H1 (cell line): ENCODE data around the gene DEFB128. TPM values are rescaled to one million over a fixed set of nuclear protein-coding genes. Genes with fewer than 3 reads are reported as not detected.

Experiments used
- CTCF ChIA-PET: fragments of 300-600 bp; sonication (Branson Sonifier 250); formaldehyde crosslinking; loops from one replicate; lab custom pipeline; 2021; ENCODE audit not compliant: partially characterized antibody; lab: Charles Lee
- POLR2A ChIA-PET: fragments of 300-600 bp; sonication (Branson Sonifier 250); formaldehyde crosslinking; loops from one replicate; lab custom pipeline; 2021; ENCODE audit warnings: inconsistent platforms; ENCODE audit not compliant: partially characterized antibody; lab: Charles Lee
- DNase-seq, 2 experiments: peaks; one replicate each; pipeline versions ENCODE4 v3.0.0 to v3.0.0-alpha.2; 2010 to 2022; ENCODE audit warnings: low spot score in 2 of 2, low read depth in 1 of 2, mixed read lengths in 1 of 2
- FAIRE-seq: peaks from 2 replicates; lab custom pipeline; 2011; peaks lifted over from hg19 to GRCh38; lab: Jason Lieb, UNC
- H2AFZ ChIP-seq: 2 replicates; pipeline ENCODE4 v1.8.1; 2012; ENCODE audit warnings: low read length, inconsistent platforms
- H2AK5ac ChIP-seq: 2 replicates; pipeline ENCODE4 v1.6.1; 2013; ENCODE audit warnings: low read depth, low read length
- H2BK120ac ChIP-seq: replicated peaks from 2 replicates; pipeline ENCODE3; 2013; ENCODE audit warnings: low read depth, low read length, inconsistent platforms
- H2BK12ac ChIP-seq: 2 replicates; pipeline ENCODE4 v1.6.1; 2013; ENCODE audit warnings: low read depth, low read length
- H2BK15ac ChIP-seq: 2 replicates; pipeline ENCODE4 v1.6.1; 2013; ENCODE audit warnings: low read length
- H2BK20ac ChIP-seq: 2 replicates; pipeline ENCODE4 v1.6.1; 2013; ENCODE audit warnings: low read length
- H2BK5ac ChIP-seq: 2 replicates; pipeline ENCODE4 v1.6.1; 2013; ENCODE audit warnings: low read depth, low read length
- H3K14ac ChIP-seq: 2 replicates; pipeline ENCODE4 v1.6.1; 2013; ENCODE audit warnings: inconsistent platforms; ENCODE audit not compliant: insufficient read length
- H3K18ac ChIP-seq: 2 replicates; pipeline ENCODE4 v1.6.1; 2013; ENCODE audit warnings: low read length; ENCODE audit errors: extremely low read depth
- H3K23ac ChIP-seq: 2 replicates; pipeline ENCODE4 v1.6.1; 2013; ENCODE audit warnings: inconsistent platforms; ENCODE audit not compliant: insufficient read length
- H3K23me2 ChIP-seq: 2 replicates; pipeline ENCODE4 v1.6.1; 2013; ENCODE audit warnings: low read depth, low read length
- H3K27ac ChIP-seq: 2 replicates; pipeline ENCODE4 v1.6.1; 2011; ENCODE audit warnings: low read depth, low read length, inconsistent platforms
- H3K27me3 ChIP-seq, 4 experiments: replicated peaks in 1 of 4; 1 replicate in 1 of 4; 2 replicates in 3 of 4; pipeline versions ENCODE4 v1.6.1 to v1.8.1; 2011 to 2013; ENCODE audit warnings: low read length in 3 of 4, mild to moderate bottlenecking in 3 of 4, inconsistent platforms in 2 of 4, mixed read lengths in 2 of 4, moderate library complexity in 1 of 4; ENCODE audit not compliant: control insufficient read depth in 3 of 4, insufficient read depth in 3 of 4; ENCODE audit errors: extremely low read depth in 1 of 4
- H3K36me3 ChIP-seq, 4 experiments: 2 replicates each; pipeline versions ENCODE4 v1.6.1 to v1.8.1; 2011 to 2013; ENCODE audit warnings: mild to moderate bottlenecking in 4 of 4, low read length in 3 of 4, moderate library complexity in 2 of 4, control low read depth in 1 of 4, inconsistent platforms in 1 of 4; ENCODE audit not compliant: insufficient read depth in 4 of 4, control insufficient read depth in 2 of 4
- H3K4ac ChIP-seq: replicated peaks from 2 replicates; pipeline ENCODE3; 2013; ENCODE audit warnings: low read length, low read depth, mixed read lengths, inconsistent platforms; ENCODE audit not compliant: insufficient read length
- H3K4me1 ChIP-seq, 4 experiments: replicated peaks in 1 of 4; 1 replicate in 1 of 4; 2 replicates in 3 of 4; pipeline versions ENCODE4 v1.6.1 to v1.8.1; 2011 to 2013; ENCODE audit warnings: low read length in 3 of 4, inconsistent platforms in 2 of 4, mixed read lengths in 1 of 4; ENCODE audit not compliant: insufficient read depth in 4 of 4, control insufficient read depth in 3 of 4
- H3K4me2 ChIP-seq, 2 experiments: 2 replicates each; pipeline versions ENCODE4 v1.6.1 to v1.8.1; 2011 to 2013; ENCODE audit warnings: low read depth in 2 of 2, low read length in 2 of 2, control low read depth in 1 of 2, inconsistent platforms in 1 of 2, mild to moderate bottlenecking in 1 of 2; ENCODE audit not compliant: insufficient read depth in 1 of 2
- H3K4me3 ChIP-seq, 4 experiments: fragments of 200-600, 300-600 bp in 1 of 4; sonication (generic), shearing (Covaris generic), sonication (Bioruptor Twin) in 1 of 4; 2 replicates each; pipeline versions ENCODE4 v1.5.1 to v1.8.1; 2011 to 2016; ENCODE audit warnings: low read length in 4 of 4, low read depth in 3 of 4, control low read depth in 2 of 4, inconsistent platforms in 2 of 4, mild to moderate bottlenecking in 2 of 4, mixed read lengths in 1 of 4, moderate library complexity in 1 of 4; ENCODE audit not compliant: insufficient read depth in 2 of 4; ENCODE audit errors: extremely low read depth in 1 of 4
- H3K56ac ChIP-seq: replicated peaks from 2 replicates; pipeline ENCODE3; 2013; ENCODE audit warnings: low read depth, mild to moderate bottlenecking, mixed read lengths, low read length, inconsistent platforms; ENCODE audit not compliant: insufficient read length
- H3K79me1 ChIP-seq: 2 replicates; pipeline ENCODE4 v1.6.1; 2013; ENCODE audit warnings: low read depth, low read length, control low read depth
- H3K79me2 ChIP-seq, 2 experiments: 2 replicates each; pipeline versions ENCODE4 v1.6.1 to v1.8.1; 2012 to 2013; ENCODE audit warnings: low read length in 2 of 2, mild to moderate bottlenecking in 2 of 2, inconsistent platforms in 1 of 2; ENCODE audit not compliant: insufficient read depth in 2 of 2, control insufficient read depth in 1 of 2
- H3K9ac ChIP-seq, 4 experiments: replicated peaks in 1 of 4; 1 replicate in 1 of 4; 2 replicates in 3 of 4; pipeline versions ENCODE4 v1.6.1 to v1.8.1; 2011 to 2013; ENCODE audit warnings: low read depth in 3 of 4, low read length in 3 of 4, control low read depth in 2 of 4, mild to moderate bottlenecking in 2 of 4, moderate library complexity in 2 of 4, inconsistent platforms in 1 of 4; ENCODE audit errors: extremely low read depth in 1 of 4
- H3K9me3 ChIP-seq, 2 experiments: 2 replicates each; pipeline versions ENCODE4 v1.6.1 to v1.8.1; 2012 to 2013; ENCODE audit warnings: mild to moderate bottlenecking in 2 of 2, moderate library complexity in 2 of 2, control low read depth in 1 of 2, inconsistent platforms in 1 of 2, low read depth in 1 of 2, low read length in 1 of 2, mixed read lengths in 1 of 2; ENCODE audit not compliant: insufficient read depth in 2 of 2
- H4K20me1 ChIP-seq, 2 experiments: replicated peaks in 1 of 2; 2 replicates each; pipeline versions ENCODE3 to v1.8.1; 2011 to 2013; ENCODE audit warnings: inconsistent platforms in 2 of 2, low read length in 2 of 2, mild to moderate bottlenecking in 1 of 2; ENCODE audit not compliant: insufficient read depth in 2 of 2, control insufficient read depth in 1 of 2
- H4K5ac ChIP-seq: 2 replicates; pipeline ENCODE4 v1.6.1; 2013; ENCODE audit warnings: low read length, low read depth, mixed read lengths, inconsistent platforms; ENCODE audit not compliant: insufficient read length
- H4K8ac ChIP-seq: 2 replicates; pipeline ENCODE4 v1.8.0; 2013; ENCODE audit warnings: mild to moderate bottlenecking, moderate library complexity, low read length, inconsistent platforms; ENCODE audit not compliant: insufficient read depth; ENCODE audit errors: extremely low read depth
- H4K91ac ChIP-seq: replicated peaks from 2 replicates; pipeline ENCODE3; 2013; ENCODE audit warnings: low read length, mixed read lengths, inconsistent platforms; ENCODE audit not compliant: insufficient read length
- CEBPB ChIP-seq: IDR thresholded peaks from 2 replicates; pipeline ENCODE4 v1.6.1; 2012; ENCODE audit warnings: low read depth, low read length
- NRF1 ChIP-seq: IDR thresholded peaks from 2 replicates; pipeline ENCODE4 v1.6.1; 2011; ENCODE audit warnings: mild to moderate bottlenecking, low read depth, low read length, improper control_type of control experiment
- RAD21 ChIP-seq, 2 experiments: IDR thresholded peaks in 1 of 2; conservative IDR thresholded peaks in 1 of 2; 2 replicates each; pipeline ENCODE4 v1.6.1; 2011; ENCODE audit warnings: low read depth in 2 of 2, low read length in 2 of 2, improper control_type of control experiment in 1 of 2, inconsistent platforms in 1 of 2, mild to moderate bottlenecking in 1 of 2, moderate library complexity in 1 of 2
- TEAD4 ChIP-seq: IDR thresholded peaks from 2 replicates; pipeline ENCODE4 v1.6.1; 2012; ENCODE audit warnings: low read depth, low read length, inconsistent platforms, mixed read lengths
- WGBS, 2 experiments: shearing (Covaris generic) in 1 of 2; methylation state at CpG; one replicate each; pipeline versions ENCODE4 v1.1.6 to v1.1.7; 2013 to 2015; ENCODE audit warnings: low lambda C conversion rate in 2 of 2, mixed read lengths in 2 of 2, inconsistent platforms in 1 of 2, low coverage in 1 of 2, missing lambda C conversion rate in 1 of 2; ENCODE audit not compliant: insufficient replicate concordance in 2 of 2, insufficient coverage in 1 of 2, insufficient read length in 1 of 2; ENCODE audit errors: extremely low coverage in 1 of 2, missing lambda C conversion rate in 1 of 2; 5-methylcytosine and 5-hydroxymethylcytosine counted together
- polyA plus RNA-seq, 7 experiments: library from polyadenylated mRNA; depleted of rRNA in 3 of 7; stranded (reverse) in 5 of 7; unstranded in 2 of 7; fragments of >200 nt in 5 of 7; fragments of 200-250 nt in 2 of 7; gene quantifications; 1 replicate in 5 of 7; 2 replicates in 1 of 7; 4 replicates in 1 of 7; pipeline versions ENCODE4 v1.2.1 to v1.2.3, GENCODE V29; 2011 to 2013; ENCODE audit warnings: missing spikeins in 2 of 7, mixed read lengths in 2 of 7
- total RNA-seq: library from RNA; stranded (reverse); fragmentation: NEBNext Ultra II Directional; extraction: Animal tissue kit (Norgen Biotek cat#: 25700); gene quantifications from 2 replicates; pipeline ENCODE4 v1.2.1, GENCODE V29; 2021

Gene DEFB128
- total and polyA plus RNA-seq, 2 of the 8 experiments (the other 6 are each of a cell fraction or from before 2014, with no cell fraction given): not detected

GRCh38 chr20:210809-211502 lies 21.4 kb upstream of the DEFB128 start:
- no peak overlapping the region for H2BK12ac ChIP-seq
- ChIA-PET CTCF (interaction anchor here (1.0 to 1.2 kb wide), 3 partner anchors 8 to 55 kb away, joined by 3 to 5 read pairs (median 4); no protein-coding TSS in a partner anchor), POLR2A (no interaction called here)
- WGBS, 2 experiments: 51% methylated on average over 7 of the region's 7 CpGs; no CpG with 5 or more reads in 1 of the 2 experiments
- DNase-seq: no peak
- no peak for TF ChIP-seq CEBPB
- TF ChIP-seq NRF1: no peak
- no peak for TF ChIP-seq TEAD4
- TF ChIP-seq RAD21 (IDR thresholded peaks at IDR 0.05 in 1 of 2, conservative IDR thresholded peaks at IDR 0.05 in 1 of 2; ENCODE audit: low read depth in 2 of 2, low read length in 2 of 2): no peak
- H4K91ac ChIP-seq: no peak overlapping the region
- no peaks in the 10 kb centered on the region for H3K4me1 ChIP-seq
- H3K18ac ChIP-seq: no peak overlapping the region
- H3K14ac ChIP-seq: no peak overlapping the region
- no peak overlapping the region for H3K56ac ChIP-seq
- H2AK5ac ChIP-seq: no peak overlapping the region
- H3K27ac ChIP-seq: no peak overlapping the region
- no peaks in the 10 kb centered on the region for H4K20me1 ChIP-seq
- no peak overlapping the region for H4K8ac ChIP-seq
- H3K23ac ChIP-seq: no peak overlapping the region
- no peak overlapping the region for H2BK120ac ChIP-seq
- H3K4me3 ChIP-seq: no peak overlapping the region
- H2BK15ac ChIP-seq: no peak overlapping the region
- no peak overlapping the region for H2AFZ ChIP-seq
- no peak overlapping the region for H2BK5ac ChIP-seq
- no peaks in the 10 kb centered on the region for H3K23me2 ChIP-seq
- no peak overlapping the region for H3K4ac ChIP-seq
- no peak for FAIRE-seq
- H3K79me1 ChIP-seq: no peaks in the 10 kb centered on the region
- no peak overlapping the region for H3K4me2 ChIP-seq
- H3K36me3 ChIP-seq: no peaks in the 10 kb centered on the region
- H3K79me2 ChIP-seq: no peaks in the 10 kb centered on the region
- H3K9me3 ChIP-seq: peaks cover 0 to 2% of the 10 kb centered on the region in 2 experiments; a peak in 2 of 4 replicates
- peaks cover 0 to 5% (median 1%) of the 10 kb centered on the region in 4 experiments; a peak in 4 of 7 replicates for H3K27me3 ChIP-seq
- no peak overlapping the region for H3K9ac ChIP-seq
- H4K5ac ChIP-seq: no peak overlapping the region
- no peak overlapping the region for H2BK20ac ChIP-seq
